ENCODE measurements around the gene GFOD2. TPM values are rescaled to one million over a fixed set of nuclear protein-coding genes. Genes with fewer than 3 reads are reported as not detected.
A peak's percentile ranks its signal among the peaks of the same experiment; 100 is the strongest.

The GFOD2 gene
- total and polyA plus RNA-seq, 11 donors, result 6.5 to 15.4 (median 9.8) TPM

DNA sequence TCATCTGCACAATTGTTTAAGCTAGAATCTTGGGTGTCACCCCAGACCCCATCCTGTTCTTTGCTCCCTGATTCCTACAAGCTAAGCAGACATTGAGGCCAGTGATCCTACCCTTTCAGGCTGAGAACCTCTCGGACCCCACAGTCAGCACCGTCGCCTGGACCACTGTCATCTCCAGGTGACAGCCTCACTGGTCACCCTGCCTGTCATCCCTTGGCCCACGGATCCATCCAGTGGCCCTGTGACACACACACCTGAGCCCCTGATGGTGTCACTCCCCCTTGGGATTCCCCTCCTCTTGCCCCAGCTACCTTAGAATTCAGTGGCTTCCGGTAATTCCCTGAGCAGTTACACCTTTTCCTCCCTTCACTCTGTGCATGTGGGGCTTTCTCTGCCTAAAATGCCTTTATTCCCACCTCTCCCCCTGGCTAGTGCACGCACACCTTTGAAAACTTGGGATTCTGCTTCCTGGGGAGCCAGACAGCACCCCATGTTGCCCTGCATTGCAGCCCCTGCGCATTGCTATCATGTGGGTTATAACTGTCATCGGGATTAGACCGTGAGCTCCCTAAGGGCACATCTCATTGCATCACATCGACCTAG lies 49.5 kb downstream of the GFOD2 start:
- Histone ChIP-seq H3K36me3 (no peaks in the 10 kb centered on the region), H3K4me1 (peaks cover 12 to 55% (median 44%) of the 10 kb centered on the region in 12 donors), H3K9me3 (no peaks in the 10 kb centered on the region), H3K27ac (no peak overlapping the region), H3K4me3 (no peak overlapping the region), H3K27me3 (no peaks in the 10 kb centered on the region)
- ATAC-seq (no peak), DNase-seq (peak in 1 of 5 donors; percentile 22)
- 91 to 94% (median 93%) methylated on average over 10 of the region's 10 CpGs for WGBS, 4 donors
- TF ChIP-seq POLR2A (IDR thresholded peaks at IDR 0.05), result no peak
- TF ChIP-seq, protein P1, sequence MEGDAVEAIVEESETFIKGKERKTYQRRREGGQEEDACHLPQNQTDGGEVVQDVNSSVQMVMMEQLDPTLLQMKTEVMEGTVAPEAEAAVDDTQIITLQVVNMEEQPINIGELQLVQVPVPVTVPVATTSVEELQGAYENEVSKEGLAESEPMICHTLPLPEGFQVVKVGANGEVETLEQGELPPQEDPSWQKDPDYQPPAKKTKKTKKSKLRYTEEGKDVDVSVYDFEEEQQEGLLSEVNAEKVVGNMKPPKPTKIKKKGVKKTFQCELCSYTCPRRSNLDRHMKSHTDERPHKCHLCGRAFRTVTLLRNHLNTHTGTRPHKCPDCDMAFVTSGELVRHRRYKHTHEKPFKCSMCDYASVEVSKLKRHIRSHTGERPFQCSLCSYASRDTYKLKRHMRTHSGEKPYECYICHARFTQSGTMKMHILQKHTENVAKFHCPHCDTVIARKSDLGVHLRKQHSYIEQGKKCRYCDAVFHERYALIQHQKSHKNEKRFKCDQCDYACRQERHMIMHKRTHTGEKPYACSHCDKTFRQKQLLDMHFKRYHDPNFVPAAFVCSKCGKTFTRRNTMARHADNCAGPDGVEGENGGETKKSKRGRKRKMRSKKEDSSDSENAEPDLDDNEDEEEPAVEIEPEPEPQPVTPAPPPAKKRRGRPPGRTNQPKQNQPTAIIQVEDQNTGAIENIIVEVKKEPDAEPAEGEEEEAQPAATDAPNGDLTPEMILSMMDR (IDR thresholded peaks at IDR 0.05), result no peak
- intact Hi-C loops (cut with DNase I), result loop anchor here (2.0 to 10.0 kb wide), 18 partner anchors 48 to 395 kb away; partner anchors contain the start of genes CTCF (in 4 of the 10), GFOD2 (in 4 of the 10), RANBP10 (in 4 of the 10) and TSNAXIP1 (in 4 of the 10)

DNA sequence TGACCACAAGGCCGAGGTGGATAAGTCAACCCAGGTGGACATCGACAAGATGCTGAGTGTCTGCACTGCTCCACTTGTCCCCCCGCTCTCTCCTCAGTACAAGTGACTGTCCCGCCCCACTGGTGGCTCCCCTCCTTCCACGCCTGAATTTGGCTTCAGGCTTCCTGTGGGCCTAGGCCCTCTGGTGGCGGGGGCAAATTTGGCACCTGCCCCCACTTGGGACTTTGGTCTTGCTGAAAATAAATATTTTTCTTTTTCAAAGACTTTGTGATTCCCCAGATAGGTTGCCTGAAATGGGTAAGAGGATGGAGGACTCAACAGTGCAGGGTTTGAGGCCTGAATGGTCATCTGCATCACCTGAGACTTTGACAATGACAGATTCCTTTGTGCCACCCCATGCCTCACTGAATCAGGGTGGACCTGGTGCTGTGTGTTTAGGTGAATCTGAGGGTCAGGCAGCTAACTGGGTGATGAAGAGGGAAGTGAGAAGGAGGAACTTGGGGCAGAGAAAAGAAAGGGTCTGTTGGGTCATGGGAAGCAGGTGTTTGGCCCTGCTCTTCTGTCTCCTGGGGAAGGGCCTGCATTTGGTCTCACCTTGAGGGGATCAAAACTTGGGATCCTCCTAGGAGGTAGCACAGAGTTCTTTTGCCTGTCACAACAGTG lies 50.5 kb downstream of the GFOD2 start:
- Histone ChIP-seq H3K36me3 (peaks cover 0 to 3% (median 0%) of the 10 kb centered on the region in 9 donors), H3K27ac (peak overlapping the region in 4 of 12 donors; percentile 87 to 94 (median 91)), H3K9me3 (no peaks in the 10 kb centered on the region), H3K27me3 (no peaks in the 10 kb centered on the region), H3K4me1 (peaks cover 9 to 46% (median 34%) of the 10 kb centered on the region in 12 donors), H3K4me3 (no peak overlapping the region)
- intact Hi-C loops (cut with DNase I), result loop anchor here in 9 of 10 donors (1.0 to 10.0 kb wide), 8 partner anchors 106 to 166 kb away; partner anchors contain the start of gene CTCF (in 4 of the 9)
- 76 to 98% (median 88%) methylated on average over 3 to 6 of the region's 6 CpGs for WGBS, 4 donors
- peak in 1 of 5 donors; percentile 27 for DNase-seq
- ATAC-seq, result no peak
- TF ChIP-seq, protein P1 (IDR thresholded peaks at IDR 0.05), result peak in 1 of 12 donors; percentile 22
- no peak for TF ChIP-seq POLR2A (IDR thresholded peaks at IDR 0.05)

DNA sequence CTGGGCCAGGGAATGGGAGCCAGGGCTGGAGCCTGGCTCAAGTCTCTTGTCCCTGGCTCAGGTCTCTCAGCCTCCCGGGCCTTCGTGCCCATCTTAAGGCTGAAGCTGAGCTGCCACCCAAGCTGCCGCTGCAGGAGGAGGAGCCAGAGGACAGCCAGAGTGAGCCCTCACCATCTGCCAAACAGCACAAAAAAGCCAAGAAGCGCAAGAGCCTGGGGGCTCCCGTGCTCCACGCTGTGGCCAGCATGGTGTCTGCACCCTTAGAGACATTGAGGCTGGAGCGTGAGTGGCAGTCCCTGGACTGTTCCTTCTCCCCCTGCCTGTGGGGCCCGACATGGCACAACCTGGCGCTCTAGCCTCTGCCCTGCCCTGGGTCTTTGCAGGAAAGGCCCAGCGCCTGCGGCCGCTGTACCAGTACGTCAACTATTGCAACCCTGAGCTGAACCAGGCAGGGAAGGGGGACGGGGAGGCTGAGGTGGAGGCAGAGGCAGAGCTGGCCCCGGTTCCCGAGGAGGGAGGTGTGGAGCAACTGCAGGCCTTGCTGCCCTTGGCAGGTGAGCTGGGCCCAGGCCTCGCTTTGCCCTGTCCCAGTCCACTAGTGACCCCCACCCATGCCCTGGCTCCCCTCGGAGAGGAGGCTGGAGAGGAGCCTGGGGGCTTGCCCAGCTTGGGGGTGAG lies 51.2 kb downstream of the GFOD2 start:
- peaks cover 0 to 8% (median 0%) of the 10 kb centered on the region in 9 donors for H3K36me3 ChIP-seq
- peak; percentile 84 to 91 (median 89) for DNase-seq
- TF ChIP-seq, protein P1 (IDR thresholded peaks at IDR 0.05), result peak; percentile 66 to 94 (median 84)
- TF ChIP-seq POLR2A (IDR thresholded peaks at IDR 0.05), result peak in 1 of 2 donors; percentile 6
- WGBS, 4 donors, result 14 to 25% (median 20%) methylated on average over 8 to 18 of the region's 18 CpGs
- intact Hi-C loops (cut with DNase I), result loop anchor here (1.0 to 10.0 kb wide), 8 partner anchors 105 to 167 kb away; partner anchors contain the start of gene CTCF (in 6 of the 10)
- H3K4me3 ChIP-seq, result peak overlapping the region in 10 of 12 donors; percentile 65 to 94 (median 84)
- peak overlapping the region in 11 of 12 donors; percentile 85 to 94 (median 89) for H3K27ac ChIP-seq
- H3K9me3 ChIP-seq, result no peaks in the 10 kb centered on the region
- H3K4me1 ChIP-seq, result peaks cover 5 to 39% (median 28%) of the 10 kb centered on the region in 12 donors
- ATAC-seq, result peak; percentile 83 to 91 (median 85)
- H3K27me3 ChIP-seq, result no peaks in the 10 kb centered on the region

Data from heart left ventricle (tissue), 16 donors.